Activated naive CD4-positive, alpha-beta T cell treated with anti-CD3 and anti-CD28 coated beads, Interleukin-2, amount 10 ng/mL, durations not matched to agents 7 days and 5 days (primary cell): ENCODE data around the gene NCDN.
A peak's percentile ranks its signal among the peaks of the same experiment; 100 is the strongest.
"Not testable (repeated sequence)": the region's sequence is repeated elsewhere in the genome, so short reads cannot be mapped to it uniquely, and the experiment has no call there.

Source experiments
- CTCF ChIA-PET: fragments of 350-600 bp; sonication (Branson Sonifier 250); formaldehyde crosslinking; loops from one replicate; lab custom pipeline; 2021; ENCODE audit warnings: antibody characterized with exemption; lab: Charles Lee
- DNase-seq: peaks from one replicate; pipeline ENCODE4 v3.0.0-alpha.2; 2020
- H3K27ac Mint-ChIP-seq: one replicate; pipeline ENCODE4 v1.8.0; 2021; ENCODE audit warnings: mild to moderate bottlenecking, moderate library complexity, mixed read lengths
- H3K27me3 Mint-ChIP-seq: one replicate; pipeline ENCODE4 v1.8.0; 2021; ENCODE audit warnings: mild to moderate bottlenecking, mixed read lengths
- H3K36me3 Mint-ChIP-seq: one replicate; pipeline ENCODE4 v1.8.0; 2021; ENCODE audit warnings: mixed read lengths
- H3K4me1 Mint-ChIP-seq: one replicate; pipeline ENCODE4 v1.8.0; 2021; ENCODE audit warnings: mixed read lengths
- H3K4me3 Mint-ChIP-seq: one replicate; pipeline ENCODE4 v1.8.0; 2021; ENCODE audit warnings: mild to moderate bottlenecking, moderate library complexity, mixed read lengths
- H3K9me3 Mint-ChIP-seq: one replicate; pipeline ENCODE4 v1.8.0; 2021; ENCODE audit warnings: mixed read lengths

NCDN gene

DNA sequence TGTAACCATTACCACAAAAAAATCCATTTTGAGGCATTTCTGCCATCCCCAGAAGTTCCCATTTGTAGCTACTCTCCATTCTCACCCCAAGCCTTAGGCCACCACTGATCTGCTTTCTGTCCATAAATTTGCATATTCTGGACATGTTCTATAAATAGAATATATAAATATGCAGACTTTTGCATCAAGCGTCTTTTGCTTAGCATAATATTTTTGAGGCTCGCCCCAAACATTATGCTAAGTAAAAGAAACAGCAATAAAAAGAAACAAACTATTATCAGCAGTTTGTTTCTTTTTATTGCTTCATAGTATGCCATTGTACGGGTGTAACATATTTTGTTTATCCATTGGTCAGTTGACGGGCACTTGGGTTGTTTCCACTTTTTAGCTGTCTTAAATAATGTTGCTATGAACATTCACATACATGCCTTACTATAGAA lies 23.4 kb downstream of the NCDN start:
- Mint-ChIP-seq H3K9me3 (no peaks in the 10 kb centered on the region), H3K4me1 (peaks cover 22% of the 10 kb centered on the region), H3K27me3 (peaks cover 30% of the 10 kb centered on the region), H3K36me3 (peaks cover 3% of the 10 kb centered on the region), H3K4me3 (no peak overlapping the region), H3K27ac (no peak overlapping the region)
- CTCF ChIA-PET, result interaction anchor here (1.0 to 2.1 kb wide), 2 partner anchors 135 to 146 kb away, joined by 3 to 7 read pairs; no protein-coding TSS in a partner anchor
- no peak for DNase-seq

GRCh38 chr1:35581621-35582020 lies 24.0 kb downstream of the NCDN start:
- CTCF ChIA-PET, result interaction anchor here (1.0 kb wide), 1 partner anchor 145 kb away, joined by 3 read pairs; no protein-coding TSS in a partner anchor
- not testable (repeated sequence) for DNase-seq, H3K27ac Mint-ChIP-seq, H3K9me3 Mint-ChIP-seq, H3K36me3 Mint-ChIP-seq, H3K4me3 Mint-ChIP-seq
- peaks cover 23% of the 10 kb centered on the region for H3K27me3 Mint-ChIP-seq
- peaks cover 15% of the 10 kb centered on the region for H3K4me1 Mint-ChIP-seq

DNA sequence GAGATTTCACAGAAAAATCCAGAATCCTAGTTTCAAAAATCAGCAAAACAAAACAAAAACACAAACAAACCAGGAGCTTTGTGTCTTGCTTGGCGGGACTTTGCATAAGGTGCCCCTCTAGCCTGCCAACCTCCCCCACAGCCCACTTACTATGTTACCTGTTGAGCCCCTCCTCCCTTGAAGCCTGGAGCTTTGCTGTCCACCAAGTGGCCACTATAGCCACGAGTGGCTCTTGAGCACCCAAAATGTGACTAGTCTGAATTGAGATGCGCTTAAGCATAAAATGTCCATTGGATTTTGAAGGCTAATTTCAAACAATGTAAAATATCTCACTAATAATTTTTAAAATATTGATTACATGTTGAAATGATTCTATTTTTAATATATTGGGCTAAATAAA lies 27.7 kb downstream of the NCDN start:
- Mint-ChIP-seq H3K27me3 (peaks cover under 1% of the 10 kb centered on the region), H3K27ac (no peak overlapping the region), H3K9me3 (no peaks in the 10 kb centered on the region), H3K36me3 (no peaks in the 10 kb centered on the region), H3K4me3 (no peak overlapping the region), H3K4me1 (no peaks in the 10 kb centered on the region)
- no peak for DNase-seq
- CTCF ChIA-PET, result interaction anchor here (1.2 to 1.4 kb wide), 3 partner anchors 21 to 142 kb away, joined by 3 to 5 read pairs (median 4); no protein-coding TSS in a partner anchor

GRCh38 chr1:35585805-35586204 lies 28.2 kb downstream of the NCDN start:
- CTCF ChIA-PET, result interaction anchor here (1.2 to 1.4 kb wide), 2 partner anchors 21 to 129 kb away, joined by 3 to 4 read pairs; no protein-coding TSS in a partner anchor
- not testable (repeated sequence) for H3K9me3 Mint-ChIP-seq, DNase-seq, H3K27me3 Mint-ChIP-seq, H3K4me1 Mint-ChIP-seq, H3K4me3 Mint-ChIP-seq, H3K36me3 Mint-ChIP-seq
- peak overlapping the region; percentile 63 for H3K27ac Mint-ChIP-seq

DNA sequence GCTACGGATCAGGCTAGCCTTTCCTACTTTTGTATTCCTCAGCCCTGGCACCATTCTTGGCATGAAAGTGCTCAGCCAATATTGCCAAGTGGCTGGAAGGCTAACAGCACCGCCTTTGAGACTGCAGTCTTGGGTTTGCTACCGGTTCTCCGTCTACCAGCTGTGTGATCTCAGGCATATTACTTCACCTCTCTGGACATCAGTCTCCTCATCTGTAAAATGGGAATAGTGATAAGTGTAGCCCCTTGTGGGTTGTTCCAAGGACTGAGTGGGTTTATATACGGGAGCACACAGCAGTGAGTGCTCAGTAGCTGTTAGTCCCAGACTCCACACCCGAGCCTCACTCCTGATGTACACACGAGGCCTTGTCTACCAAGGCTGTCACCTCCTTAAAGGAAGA lies 29.2 kb downstream of the NCDN start:
- Mint-ChIP-seq H3K27ac (no peak overlapping the region), H3K9me3 (no peaks in the 10 kb centered on the region), H3K27me3 (no peaks in the 10 kb centered on the region), H3K36me3 (no peaks in the 10 kb centered on the region), H3K4me3 (no peak overlapping the region), H3K4me1 (no peaks in the 10 kb centered on the region)
- CTCF ChIA-PET, result no interaction called here
- no peak for DNase-seq

DNA sequence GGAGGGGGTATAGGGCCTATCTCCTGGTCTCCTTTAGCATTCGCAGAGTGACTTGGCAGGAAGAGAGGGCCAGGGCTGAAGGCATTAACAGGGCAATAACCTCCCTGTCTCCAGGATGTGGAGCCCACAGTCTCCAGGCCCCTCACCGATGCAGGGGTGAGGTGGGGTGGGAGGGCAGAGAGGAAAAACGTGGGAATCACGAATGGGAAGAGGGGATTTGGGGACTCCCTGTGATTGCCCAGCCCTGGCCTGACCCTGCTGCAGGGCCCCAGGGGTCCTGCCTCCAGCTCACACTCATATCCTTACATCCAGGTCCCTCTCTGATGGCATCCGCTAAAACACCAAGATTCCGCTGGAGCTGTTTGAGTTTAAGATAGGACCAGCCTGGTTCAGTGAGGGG lies 30.1 kb downstream of the NCDN start:
- Mint-ChIP-seq H3K4me3 (no peak overlapping the region), H3K4me1 (peaks cover under 1% of the 10 kb centered on the region), H3K27me3 (no peaks in the 10 kb centered on the region), H3K9me3 (no peaks in the 10 kb centered on the region), H3K36me3 (no peaks in the 10 kb centered on the region), H3K27ac (no peak overlapping the region)
- CTCF ChIA-PET, result no interaction called here
- DNase-seq, result no peak

- CTCF ChIA-PET, result no interaction called here
- H3K4me1 Mint-ChIP-seq, result peaks cover 5% of the 10 kb centered on the region
- H3K27ac Mint-ChIP-seq, result no peak overlapping the region
- no peak for DNase-seq
- H3K36me3 Mint-ChIP-seq, result no peaks in the 10 kb centered on the region
- no peaks in the 10 kb centered on the region for H3K9me3 Mint-ChIP-seq
- H3K27me3 Mint-ChIP-seq, result no peaks in the 10 kb centered on the region
- no peak overlapping the region for H3K4me3 Mint-ChIP-seq
These were observed 30.8 kb downstream of the NCDN start for GRCh38 chr1:35588197-35588910.

DNA sequence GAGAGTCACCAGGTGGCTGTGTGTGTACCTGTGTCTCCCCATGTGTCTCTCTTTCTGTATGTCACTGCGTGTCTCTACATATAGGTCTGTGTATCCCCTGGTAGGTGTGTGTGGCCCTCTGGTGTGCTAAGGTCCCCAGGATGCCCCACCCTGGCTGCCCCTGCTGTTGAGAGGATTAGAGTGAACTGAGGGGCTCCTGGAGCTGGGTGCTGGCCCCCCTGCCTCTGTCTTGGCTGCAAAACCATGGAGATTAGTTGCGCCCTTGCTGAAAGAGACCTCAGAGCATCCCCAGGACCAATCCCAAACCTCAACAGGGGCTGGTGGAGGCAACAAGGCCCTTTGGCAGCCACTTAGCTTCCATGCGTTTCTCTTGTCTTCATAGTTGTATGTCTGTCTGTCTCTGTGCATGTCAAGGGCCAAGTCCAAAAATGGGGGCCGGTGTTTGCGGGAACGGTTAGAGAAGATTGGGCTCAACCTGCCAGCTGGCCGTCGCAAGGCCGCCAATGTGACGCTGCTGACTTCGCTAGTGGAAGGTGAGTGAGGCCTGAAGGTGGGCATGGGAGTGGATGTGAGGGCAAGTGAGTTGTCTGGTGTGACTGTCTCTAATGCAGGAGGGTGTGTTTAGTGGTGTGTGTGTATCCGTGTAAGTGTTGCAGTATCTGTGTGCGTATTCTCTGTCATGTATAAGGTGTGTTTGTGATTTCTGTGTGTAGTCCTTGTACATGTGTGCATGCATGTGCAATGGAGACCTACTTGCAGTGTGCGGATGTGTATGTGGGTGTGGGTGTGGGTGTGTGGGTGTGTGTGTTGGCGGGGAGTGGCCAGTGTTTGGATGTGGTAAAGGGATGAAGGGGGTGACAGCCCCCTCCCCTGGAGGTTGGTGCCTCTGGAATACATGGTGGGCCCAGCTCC lies 32.2 kb downstream of the NCDN start:
- Mint-ChIP-seq H3K36me3 (no peaks in the 10 kb centered on the region), H3K4me1 (peaks cover 6% of the 10 kb centered on the region), H3K4me3 (no peak overlapping the region), H3K27ac (no peak overlapping the region), H3K9me3 (no peaks in the 10 kb centered on the region), H3K27me3 (no peaks in the 10 kb centered on the region)
- DNase-seq, result no peak
- CTCF ChIA-PET, result no interaction called here

DNA sequence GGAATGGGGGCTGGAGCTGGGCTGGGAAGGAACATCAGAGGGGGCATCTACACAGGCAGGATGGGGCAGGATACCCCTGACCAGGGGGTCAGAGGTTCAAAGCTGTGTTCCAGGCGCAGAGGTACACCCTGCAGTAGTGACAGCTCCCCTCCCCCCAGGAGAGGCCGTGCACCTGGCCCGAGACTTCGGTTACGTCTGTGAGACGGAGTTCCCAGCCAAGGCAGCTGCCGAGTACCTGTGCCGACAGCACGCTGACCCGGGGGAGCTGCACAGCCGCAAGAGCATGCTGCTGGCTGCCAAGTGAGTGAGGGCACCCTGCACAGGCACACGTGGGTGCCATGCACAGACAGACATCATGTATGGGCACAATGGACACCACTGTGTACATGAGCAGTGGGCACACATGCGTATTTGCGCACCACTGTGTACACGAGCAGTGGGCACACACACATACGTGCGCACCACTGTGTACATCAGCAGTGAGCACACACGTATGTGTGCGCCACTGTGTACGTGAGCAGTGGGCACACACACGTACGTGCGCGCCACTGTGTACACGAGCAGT lies 33.0 kb downstream of the NCDN start:
- H3K27ac Mint-ChIP-seq, result no peak overlapping the region
- no peak for DNase-seq
- no peak overlapping the region for H3K4me3 Mint-ChIP-seq
- no peaks in the 10 kb centered on the region for H3K27me3 Mint-ChIP-seq
- no peaks in the 10 kb centered on the region for H3K36me3 Mint-ChIP-seq
- H3K9me3 Mint-ChIP-seq, result no peaks in the 10 kb centered on the region
- peaks cover 6% of the 10 kb centered on the region for H3K4me1 Mint-ChIP-seq
- CTCF ChIA-PET, result no interaction called here

GRCh38 chr1:35591211-35591610 lies 33.6 kb downstream of the NCDN start:
- peaks cover 5% of the 10 kb centered on the region for H3K36me3 Mint-ChIP-seq
- H3K4me3 Mint-ChIP-seq, result no peak overlapping the region
- no peak overlapping the region for H3K27ac Mint-ChIP-seq
- peaks cover 6% of the 10 kb centered on the region for H3K4me1 Mint-ChIP-seq
- H3K27me3 Mint-ChIP-seq, result no peaks in the 10 kb centered on the region
- no peaks in the 10 kb centered on the region for H3K9me3 Mint-ChIP-seq
- CTCF ChIA-PET, result no interaction called here
- DNase-seq, result no peak

GRCh38 chr1:35592991-35593769 lies 35.6 kb downstream of the NCDN start:
- Mint-ChIP-seq H3K4me1 (peaks cover 6% of the 10 kb centered on the region), H3K27ac (peak overlapping the region; percentile 12), H3K4me3 (no peak overlapping the region), H3K36me3 (peaks cover 7% of the 10 kb centered on the region), H3K9me3 (no peaks in the 10 kb centered on the region), H3K27me3 (no peaks in the 10 kb centered on the region)
- CTCF ChIA-PET, result no interaction called here
- no peak for DNase-seq

DNA sequence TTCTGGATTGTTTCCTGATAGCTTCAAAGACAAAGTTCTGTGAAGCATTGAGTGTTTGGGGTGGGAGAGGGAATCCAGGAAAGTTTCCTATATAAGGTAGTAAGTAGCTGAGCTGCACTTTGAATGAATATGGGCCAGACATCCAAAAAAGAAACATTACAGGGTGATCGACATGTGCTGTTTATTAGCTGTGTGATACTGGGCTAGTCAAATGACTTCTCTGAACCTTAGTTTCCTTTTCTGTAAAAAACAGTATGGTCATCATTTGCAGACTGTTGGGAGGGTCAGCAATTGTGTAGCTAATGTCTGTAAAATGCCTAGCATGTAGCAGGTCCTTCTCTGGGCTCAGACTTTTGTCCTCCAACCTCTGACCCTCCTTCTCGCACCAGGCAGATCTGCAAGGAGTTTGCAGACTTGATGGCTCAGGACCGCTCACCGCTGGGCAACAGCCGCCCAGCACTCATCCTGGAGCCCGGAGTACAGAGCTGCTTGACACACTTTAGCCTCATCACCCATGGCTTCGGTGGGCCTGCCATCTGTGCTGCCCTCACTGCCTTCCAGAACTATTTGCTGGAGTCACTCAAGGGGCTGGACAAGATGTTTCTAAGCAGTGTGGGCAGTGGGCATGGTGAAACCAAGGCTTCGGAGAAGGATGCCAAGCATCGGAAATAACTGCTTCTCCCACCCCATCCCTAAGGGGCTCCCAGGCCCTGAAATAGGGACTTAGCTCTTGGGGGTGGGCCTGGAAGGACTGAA lies 36.6 kb downstream of the NCDN start:
- Mint-ChIP-seq H3K36me3 (peaks cover 7% of the 10 kb centered on the region), H3K4me3 (no peak overlapping the region), H3K27me3 (no peaks in the 10 kb centered on the region), H3K27ac (no peak overlapping the region), H3K4me1 (peaks cover 6% of the 10 kb centered on the region), H3K9me3 (no peaks in the 10 kb centered on the region)
- CTCF ChIA-PET, result no interaction called here
- DNase-seq, result no peak

DNA sequence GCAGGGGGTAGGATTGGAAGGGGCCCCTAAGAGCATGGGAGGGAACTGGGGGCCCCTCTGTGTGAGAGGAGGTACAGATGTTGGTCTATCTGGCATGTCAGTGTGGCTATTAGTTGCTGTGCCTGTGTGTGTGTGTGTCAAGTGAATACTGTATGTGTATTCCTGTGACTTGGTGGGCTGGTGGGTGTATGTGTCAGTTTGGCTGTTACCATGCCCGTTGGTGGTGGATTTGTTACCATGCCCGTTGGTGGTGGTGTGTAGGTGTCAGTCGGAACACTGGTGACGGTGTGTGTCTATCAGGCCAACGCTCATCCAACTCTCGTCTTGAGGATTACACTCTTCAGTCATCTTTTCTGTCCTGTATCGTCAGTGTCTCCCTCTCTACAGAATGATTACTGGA lies 38.1 kb downstream of the NCDN start:
- CTCF ChIA-PET, result no interaction called here
- no peak overlapping the region for H3K4me3 Mint-ChIP-seq
- no peaks in the 10 kb centered on the region for H3K27me3 Mint-ChIP-seq
- peaks cover 10% of the 10 kb centered on the region for H3K36me3 Mint-ChIP-seq
- no peak for DNase-seq
- H3K27ac Mint-ChIP-seq, result no peak overlapping the region
- no peaks in the 10 kb centered on the region for H3K9me3 Mint-ChIP-seq
- H3K4me1 Mint-ChIP-seq, result peaks cover 6% of the 10 kb centered on the region
